H9 (cell line): ENCODE results near the gene TCERG1L. TPM values are rescaled to one million over a fixed set of nuclear protein-coding genes. Genes with fewer than 3 reads are reported as not detected.
A peak's percentile ranks its signal among the peaks of the same experiment; 100 is the strongest.

Experiments
- DNase-seq: peaks from one replicate; pipeline ENCODE4 v3.0.0-alpha.2; 2017
- H2AFZ ChIP-seq: one replicate; pipeline ENCODE4 v1.6.1; 2013; ENCODE audit warnings: mild to moderate bottlenecking, low read length, control low read depth, moderate library complexity
- H2AK5ac ChIP-seq: 2 replicates; pipeline ENCODE4 v1.6.1; 2013; ENCODE audit warnings: low read length, control low read depth, mixed read lengths; ENCODE audit not compliant: insufficient read length
- H2BK120ac ChIP-seq: one replicate; pipeline ENCODE4 v1.6.1; 2013; ENCODE audit warnings: low read depth, mild to moderate bottlenecking, low read length, control low read depth, inconsistent platforms; ENCODE audit not compliant: poor library complexity, severe bottlenecking
- H2BK12ac ChIP-seq: 2 replicates; pipeline ENCODE4 v1.6.1; 2013; ENCODE audit warnings: low read length, control low read depth, mixed read lengths, low read depth; ENCODE audit not compliant: insufficient read length
- H2BK15ac ChIP-seq: 2 replicates; pipeline ENCODE4 v1.6.1; 2013; ENCODE audit warnings: low read depth, low read length, control low read depth
- H2BK20ac ChIP-seq: one replicate; pipeline ENCODE4 v1.6.1; 2013; ENCODE audit warnings: low read depth, mild to moderate bottlenecking, low read length, control low read depth, inconsistent platforms; ENCODE audit not compliant: poor library complexity, severe bottlenecking
- H2BK5ac ChIP-seq: 2 replicates; pipeline ENCODE4 v1.6.1; 2013; ENCODE audit warnings: low read length, control low read depth, mixed read lengths; ENCODE audit not compliant: insufficient read length
- H3K14ac ChIP-seq: 2 replicates; pipeline ENCODE4 v1.6.1; 2013; ENCODE audit warnings: low read length, control low read depth; ENCODE audit not compliant: insufficient read depth
- H3K18ac ChIP-seq: 2 replicates; pipeline ENCODE4 v1.6.1; 2013; ENCODE audit warnings: low read depth, mild to moderate bottlenecking, mixed read lengths, low read length, control low read depth; ENCODE audit not compliant: insufficient read length
- H3K23ac ChIP-seq: 2 replicates; pipeline ENCODE4 v1.6.1; 2013; ENCODE audit warnings: low read length, control low read depth, mixed read lengths, low read depth; ENCODE audit not compliant: insufficient read length
- H3K23me2 ChIP-seq: 2 replicates; pipeline ENCODE4 v1.6.1; 2013; ENCODE audit warnings: low read depth, mild to moderate bottlenecking, mixed read lengths, low read length, control low read depth; ENCODE audit not compliant: insufficient read length, poor library complexity, severe bottlenecking
- H3K27ac ChIP-seq: 2 replicates; pipeline ENCODE4 v1.5.1; 2013; ENCODE audit warnings: low read length, control low read depth, mixed read lengths, low read depth; ENCODE audit not compliant: insufficient read length
- H3K27me3 ChIP-seq: 2 replicates; pipeline ENCODE4 v1.6.1; 2013; ENCODE audit warnings: low read length, control low read depth, inconsistent platforms; ENCODE audit not compliant: insufficient read depth
- H3K4ac ChIP-seq: 2 replicates; pipeline ENCODE4 v1.6.1; 2013; ENCODE audit warnings: low read depth, mild to moderate bottlenecking, control low read depth, inconsistent platforms, low read length, moderate library complexity
- H3K4me1 ChIP-seq: 2 replicates; pipeline ENCODE4 v1.6.1; 2013; ENCODE audit warnings: low read length, control low read depth, inconsistent platforms; ENCODE audit not compliant: insufficient read depth
- H3K4me2 ChIP-seq: 2 replicates; pipeline ENCODE4 v1.6.1; 2013; ENCODE audit warnings: low read length, control low read depth, mixed read lengths; ENCODE audit not compliant: insufficient read length, insufficient read depth
- H3K56ac ChIP-seq: 2 replicates; pipeline ENCODE4 v1.6.1; 2013; ENCODE audit warnings: low read depth, mild to moderate bottlenecking, mixed read lengths, low read length, control low read depth; ENCODE audit not compliant: insufficient read length
- H3K79me1 ChIP-seq: 2 replicates; pipeline ENCODE4 v1.6.1; 2013; ENCODE audit warnings: low read depth, mild to moderate bottlenecking, moderate library complexity, low read length, control low read depth, inconsistent platforms; ENCODE audit not compliant: insufficient read depth, poor library complexity, severe bottlenecking
- H3K79me2 ChIP-seq: 2 replicates; pipeline ENCODE4 v1.6.1; 2013; ENCODE audit warnings: low read length, control low read depth, inconsistent platforms; ENCODE audit not compliant: insufficient read depth
- H3K9ac ChIP-seq: 2 replicates; pipeline ENCODE4 v1.6.1; 2013; ENCODE audit warnings: low read length, control low read depth, mixed read lengths; ENCODE audit not compliant: insufficient read length; ENCODE audit errors: extremely low read depth
- H3K9me3 ChIP-seq: one replicate; pipeline ENCODE4 v1.6.1; 2013; ENCODE audit warnings: low read depth, low read length, inconsistent platforms; ENCODE audit not compliant: control insufficient read depth
- H3T11ph ChIP-seq: one replicate; pipeline ENCODE4 v1.6.1; 2013; ENCODE audit warnings: mild to moderate bottlenecking, low read length, control low read depth, inconsistent platforms
- H4K20me1 ChIP-seq: one replicate; pipeline ENCODE4 v1.6.1; 2013; ENCODE audit not compliant: control insufficient read depth, insufficient read length, insufficient read depth
- H4K5ac ChIP-seq: 2 replicates; pipeline ENCODE4 v1.6.1; 2013; ENCODE audit warnings: low read depth, mild to moderate bottlenecking, mixed read lengths, low read length, control low read depth; ENCODE audit not compliant: insufficient read length
- H4K8ac ChIP-seq: replicated peaks from 2 replicates; pipeline ENCODE4 v1.6.1; 2013; ENCODE audit warnings: low read length, control low read depth, mixed read lengths, low read depth; ENCODE audit not compliant: insufficient read length
- H4K91ac ChIP-seq: 2 replicates; pipeline ENCODE4 v1.6.1; 2013; ENCODE audit warnings: low read depth, mild to moderate bottlenecking, moderate library complexity, mixed read lengths, low read length, control low read depth; ENCODE audit not compliant: insufficient read length
- H3K27ac Mint-ChIP-seq, 3 experiments: 2 replicates in 2 of 3; 3 replicates in 1 of 3; pipeline ENCODE4 v1.8.0; 2020 to 2021; ENCODE audit warnings: mixed read lengths in 3 of 3, mild to moderate bottlenecking in 1 of 3, moderate library complexity in 1 of 3
- H3K27me3 Mint-ChIP-seq: 2 replicates; pipeline ENCODE4 v1.8.0; 2021; ENCODE audit warnings: low read depth, mild to moderate bottlenecking, moderate library complexity, mixed read lengths
- H3K36me3 Mint-ChIP-seq, 3 experiments: 2 replicates in 2 of 3; 3 replicates in 1 of 3; pipeline ENCODE4 v1.8.0; 2020 to 2021; ENCODE audit warnings: low read depth in 3 of 3, mixed read lengths in 3 of 3; ENCODE audit not compliant: insufficient read depth in 1 of 3
- H3K4me1 Mint-ChIP-seq, 2 experiments: 2 replicates each; pipeline ENCODE4 v1.8.0; 2020; ENCODE audit warnings: mixed read lengths in 2 of 2
- H3K4me3 Mint-ChIP-seq, 2 experiments: 2 replicates in 1 of 2; 3 replicates in 1 of 2; pipeline ENCODE4 v1.8.0; 2020 to 2021; ENCODE audit warnings: mild to moderate bottlenecking in 2 of 2, mixed read lengths in 2 of 2, moderate library complexity in 1 of 2
- H3K9me3 Mint-ChIP-seq, 2 experiments: 2 replicates in 1 of 2; 3 replicates in 1 of 2; pipeline ENCODE4 v1.8.0; 2020; ENCODE audit warnings: mild to moderate bottlenecking in 2 of 2, mixed read lengths in 2 of 2, moderate library complexity in 1 of 2
- WGBS: extraction: QIAGEN DNeasy Blood & Tissue Kit; methylation state at CpG from one replicate; pipeline ENCODE4 v1.1.7; 2013; ENCODE audit warnings: missing lambda C conversion rate, low lambda C conversion rate, mixed read lengths; ENCODE audit not compliant: insufficient read length; ENCODE audit errors: extremely low coverage; 5-methylcytosine and 5-hydroxymethylcytosine counted together
- total RNA-seq: library from RNA; stranded (reverse); gene quantifications from 2 replicates; pipeline ENCODE4 v1.2.1, GENCODE V29; 2021
- TF ChIP-seq, protein P1 (sequence below): fragments of 200-600 bp; sonication (generic); conservative IDR thresholded peaks from 3 replicates; pipeline ENCODE4 v1.8.0; 2021; ENCODE audit warnings: antibody characterized with exemption, mild to moderate bottlenecking

The TCERG1L gene
- total RNA-seq, 1 experiment from 2014 or later, result 3.3 TPM

GRCh38 chr10:131070856-131071255, 240.7 kb downstream of the TCERG1L start:
- H4K8ac ChIP-seq, result no peak overlapping the region
- H2BK12ac ChIP-seq, result no peak overlapping the region
- no peaks in the 10 kb centered on the region for H3K9me3 ChIP-seq
- H3K18ac ChIP-seq, result no peak overlapping the region
- H4K20me1 ChIP-seq, result no peaks in the 10 kb centered on the region
- H2BK20ac ChIP-seq, result no peak overlapping the region
- no peaks in the 10 kb centered on the region for H3K27me3 ChIP-seq
- H3K23me2 ChIP-seq, result no peaks in the 10 kb centered on the region
- H3K27ac Mint-ChIP-seq, result peak overlapping the region in 1 of 3 experiments; percentile 32; a peak in 1 of 7 replicates
- no peak overlapping the region for H2AFZ ChIP-seq
- no CpG with 5 or more reads among the region's 7 CpGs for WGBS
- H4K91ac ChIP-seq, result no peak overlapping the region
- H3K27ac ChIP-seq, result no peak overlapping the region
- H3K4me1 ChIP-seq, result peaks cover 7% of the 10 kb centered on the region
- no peak overlapping the region for H2BK5ac ChIP-seq
- H3K79me2 ChIP-seq, result no peaks in the 10 kb centered on the region
- no peaks in the 10 kb centered on the region; a peak in 1 of 7 replicates for H3K36me3 Mint-ChIP-seq
- H3K4me1 Mint-ChIP-seq, result peaks cover 31 to 37% of the 10 kb centered on the region in 2 experiments
- TF ChIP-seq, protein P1, sequence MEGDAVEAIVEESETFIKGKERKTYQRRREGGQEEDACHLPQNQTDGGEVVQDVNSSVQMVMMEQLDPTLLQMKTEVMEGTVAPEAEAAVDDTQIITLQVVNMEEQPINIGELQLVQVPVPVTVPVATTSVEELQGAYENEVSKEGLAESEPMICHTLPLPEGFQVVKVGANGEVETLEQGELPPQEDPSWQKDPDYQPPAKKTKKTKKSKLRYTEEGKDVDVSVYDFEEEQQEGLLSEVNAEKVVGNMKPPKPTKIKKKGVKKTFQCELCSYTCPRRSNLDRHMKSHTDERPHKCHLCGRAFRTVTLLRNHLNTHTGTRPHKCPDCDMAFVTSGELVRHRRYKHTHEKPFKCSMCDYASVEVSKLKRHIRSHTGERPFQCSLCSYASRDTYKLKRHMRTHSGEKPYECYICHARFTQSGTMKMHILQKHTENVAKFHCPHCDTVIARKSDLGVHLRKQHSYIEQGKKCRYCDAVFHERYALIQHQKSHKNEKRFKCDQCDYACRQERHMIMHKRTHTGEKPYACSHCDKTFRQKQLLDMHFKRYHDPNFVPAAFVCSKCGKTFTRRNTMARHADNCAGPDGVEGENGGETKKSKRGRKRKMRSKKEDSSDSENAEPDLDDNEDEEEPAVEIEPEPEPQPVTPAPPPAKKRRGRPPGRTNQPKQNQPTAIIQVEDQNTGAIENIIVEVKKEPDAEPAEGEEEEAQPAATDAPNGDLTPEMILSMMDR, result no peak
- H2BK15ac ChIP-seq, result no peak overlapping the region
- no peak overlapping the region for H2BK120ac ChIP-seq
- no peak overlapping the region for H3K9ac ChIP-seq
- H3K56ac ChIP-seq, result no peak overlapping the region
- no peak overlapping the region for H3K14ac ChIP-seq
- no peaks in the 10 kb centered on the region for H3K79me1 ChIP-seq
- H3K27me3 Mint-ChIP-seq, result no peaks in the 10 kb centered on the region
- H3K4me3 Mint-ChIP-seq, result no peak overlapping the region
- no peak overlapping the region for H3K4me2 ChIP-seq
- H2AK5ac ChIP-seq, result no peak overlapping the region
- H4K5ac ChIP-seq, result no peak overlapping the region
- no peaks in the 10 kb centered on the region; a peak in 1 of 5 replicates for H3K9me3 Mint-ChIP-seq
- H3K23ac ChIP-seq, result no peak overlapping the region
- no peak overlapping the region for H3K4ac ChIP-seq
- DNase-seq, result peak; percentile 21
- no peak overlapping the region for H3T11ph ChIP-seq
